ENCODE data around the gene PREX1.

The PREX1 gene

DNA sequence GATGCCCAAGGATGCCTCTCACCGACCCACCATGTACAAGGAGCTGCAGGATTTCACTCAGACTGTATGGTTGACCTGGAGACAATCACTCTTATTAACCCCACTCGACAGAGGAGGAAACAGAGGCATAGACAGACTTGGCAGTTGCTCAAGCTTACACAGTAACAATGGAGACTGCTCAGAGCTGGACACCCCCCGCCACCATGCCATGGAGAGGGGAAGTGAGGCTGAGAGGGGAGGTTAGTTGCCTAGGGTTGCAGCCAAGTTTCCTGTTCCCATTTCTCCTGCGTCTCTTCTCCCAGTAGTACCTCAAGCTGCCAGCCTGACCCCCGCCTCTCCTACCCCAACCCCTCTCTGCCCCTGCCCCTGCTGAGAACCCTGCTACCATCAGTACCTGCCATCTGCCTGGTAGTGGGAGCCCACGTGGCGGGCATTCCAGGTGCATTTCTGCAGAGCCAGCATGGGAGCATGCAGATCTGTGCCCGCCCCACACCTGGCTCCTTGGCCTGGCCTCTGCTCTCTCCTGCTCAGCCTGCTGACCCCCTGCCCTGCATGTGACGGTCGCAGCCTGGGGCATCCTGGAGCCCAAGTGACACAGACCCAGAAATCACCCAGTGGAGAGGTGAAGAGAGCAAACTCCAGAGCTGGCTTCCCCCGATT, 157.7 kb downstream of the PREX1 start:
- H3K4me3 ChIP-seq (ENCODE audit: low read length in 2 of 2): no peak overlapping the region
- peak overlapping the region; percentile 45 for H3K9ac ChIP-seq (ENCODE audit: low read depth, low read length, poor library complexity)
- H4K8ac ChIP-seq (ENCODE audit: low read depth, low read length): no peak overlapping the region
- H3K4me1 ChIP-seq (ENCODE audit: control insufficient read depth in 2 of 2, insufficient read depth in 1 of 2, low read depth in 1 of 2, low read length in 2 of 2): no peaks in the 10 kb centered on the region
- no peak overlapping the region for H2BK12ac ChIP-seq (ENCODE audit: low read length)
- no peak overlapping the region for H3K27ac ChIP-seq (replicated peaks; ENCODE audit: low read length)
- H2BK120ac ChIP-seq (ENCODE audit: low read depth, low read length): no peak overlapping the region
- H3K4ac ChIP-seq (ENCODE audit: low read length): no peak overlapping the region
- peaks cover 2 to 16% of the 10 kb centered on the region in 2 donors for H3K9me3 ChIP-seq (replicated peaks in 1 of 2; ENCODE audit: control insufficient read depth in 2 of 2, insufficient read depth in 1 of 2, low read depth in 1 of 2, low read length in 2 of 2)
- no peak for DNase-seq (ENCODE audit: low spot score)
- no peaks in the 10 kb centered on the region for H3K27me3 ChIP-seq (ENCODE audit: control insufficient read depth in 3 of 3, insufficient read depth in 3 of 3, low read depth in 1 of 3, low read length in 3 of 3)
- H3K36me3 ChIP-seq (replicated peaks in 1 of 2; ENCODE audit: control insufficient read depth in 2 of 2, insufficient read depth in 2 of 2, low read length in 2 of 2): peaks cover 2 to 95% of the 10 kb centered on the region in 2 donors
- H2AK5ac ChIP-seq (ENCODE audit: low read depth, low read length): peak overlapping the region; percentile 30
- peak overlapping the region; percentile 10 for H3K23ac ChIP-seq (ENCODE audit: low read depth, low read length, poor library complexity)
- H3K79me1 ChIP-seq (ENCODE audit: low read depth, low read length): no peaks in the 10 kb centered on the region
- peak overlapping the region; percentile 79 for H3K18ac ChIP-seq (ENCODE audit: low read length)
- H3K4me2 ChIP-seq (ENCODE audit: insufficient read depth, low read length, poor library complexity, severe bottlenecking): no peak overlapping the region
- no peak overlapping the region for H2AFZ ChIP-seq (ENCODE audit: low read length)
- H2BK15ac ChIP-seq (ENCODE audit: low read length): no peak overlapping the region
- H3K14ac ChIP-seq (ENCODE audit: low read length): no peak overlapping the region
- H4K91ac ChIP-seq (ENCODE audit: low read depth, low read length, poor library complexity): no peak overlapping the region
- H2BK5ac ChIP-seq (ENCODE audit: low read length): no peak overlapping the region
- WGBS, 2 donors (ENCODE audit: extremely low coverage in 2 of 2, insufficient read length in 2 of 2, insufficient replicate concordance in 1 of 2): no CpG with 5 or more reads among the region's 11 CpGs

DNA sequence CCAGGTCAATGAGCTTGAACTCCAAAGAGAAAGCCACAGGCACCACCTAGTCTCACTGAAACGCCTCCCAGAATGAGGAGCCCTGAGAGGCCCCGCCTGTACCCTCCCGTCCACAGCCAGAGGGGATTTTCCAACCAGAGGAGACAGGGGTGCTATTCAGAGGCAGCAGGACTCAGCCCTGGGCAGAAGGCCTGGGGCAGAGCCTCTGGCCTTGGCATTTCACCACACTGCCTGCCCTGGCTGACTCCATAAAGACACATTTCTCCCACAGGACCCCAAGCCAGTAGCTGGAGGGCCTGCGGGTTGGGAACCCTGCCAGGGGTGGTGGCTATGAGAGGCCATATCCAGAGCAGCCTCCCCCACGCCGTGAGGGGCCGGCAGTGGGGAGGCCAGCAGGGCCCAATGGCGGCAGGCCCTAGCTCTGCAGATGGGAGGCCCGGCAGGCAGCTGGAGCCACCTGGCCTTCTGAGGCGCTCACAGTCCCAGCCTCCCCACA, 159.3 kb downstream of the PREX1 start:
- peaks cover 2 to 16% of the 10 kb centered on the region in 2 donors for H3K9me3 ChIP-seq (replicated peaks in 1 of 2; ENCODE audit: control insufficient read depth in 2 of 2, insufficient read depth in 1 of 2, low read depth in 1 of 2, low read length in 2 of 2)
- H2BK15ac ChIP-seq (ENCODE audit: low read length): peak overlapping the region; percentile 20
- DNase-seq (ENCODE audit: low spot score): no peak
- H3K18ac ChIP-seq (ENCODE audit: low read length): peak overlapping the region; percentile 85
- peaks cover 4 to 87% of the 10 kb centered on the region in 2 donors for H3K36me3 ChIP-seq (replicated peaks in 1 of 2; ENCODE audit: control insufficient read depth in 2 of 2, insufficient read depth in 2 of 2, low read length in 2 of 2)
- no peak overlapping the region for H2BK5ac ChIP-seq (ENCODE audit: low read length)
- no peak overlapping the region for H4K91ac ChIP-seq (ENCODE audit: low read depth, low read length, poor library complexity)
- no peaks in the 10 kb centered on the region for H3K79me1 ChIP-seq (ENCODE audit: low read depth, low read length)
- peak overlapping the region; percentile 6 for H3K4ac ChIP-seq (ENCODE audit: low read length)
- H3K27ac ChIP-seq (replicated peaks; ENCODE audit: low read length): no peak overlapping the region
- no peak overlapping the region for H2BK12ac ChIP-seq (ENCODE audit: low read length)
- no peaks in the 10 kb centered on the region for H3K4me1 ChIP-seq (ENCODE audit: control insufficient read depth in 2 of 2, insufficient read depth in 1 of 2, low read depth in 1 of 2, low read length in 2 of 2)
- no peak overlapping the region for H4K8ac ChIP-seq (ENCODE audit: low read depth, low read length)
- no peak overlapping the region for H2AFZ ChIP-seq (ENCODE audit: low read length)
- no peak overlapping the region for H3K14ac ChIP-seq (ENCODE audit: low read length)
- H3K23ac ChIP-seq (ENCODE audit: low read depth, low read length, poor library complexity): peak overlapping the region; percentile 40
- H3K9ac ChIP-seq (ENCODE audit: low read depth, low read length, poor library complexity): no peak overlapping the region
- H3K4me3 ChIP-seq (ENCODE audit: low read length in 2 of 2): no peak overlapping the region
- H2AK5ac ChIP-seq (ENCODE audit: low read depth, low read length): no peak overlapping the region
- no CpG with 5 or more reads among the region's 10 CpGs for WGBS, 2 donors (ENCODE audit: extremely low coverage in 2 of 2, insufficient read length in 2 of 2, insufficient replicate concordance in 1 of 2)
- no peak overlapping the region for H2BK120ac ChIP-seq (ENCODE audit: low read depth, low read length)
- H3K27me3 ChIP-seq (ENCODE audit: control insufficient read depth in 3 of 3, insufficient read depth in 3 of 3, low read depth in 1 of 3, low read length in 3 of 3): no peaks in the 10 kb centered on the region
- no peak overlapping the region for H3K4me2 ChIP-seq (ENCODE audit: insufficient read depth, low read length, poor library complexity, severe bottlenecking)

DNA sequence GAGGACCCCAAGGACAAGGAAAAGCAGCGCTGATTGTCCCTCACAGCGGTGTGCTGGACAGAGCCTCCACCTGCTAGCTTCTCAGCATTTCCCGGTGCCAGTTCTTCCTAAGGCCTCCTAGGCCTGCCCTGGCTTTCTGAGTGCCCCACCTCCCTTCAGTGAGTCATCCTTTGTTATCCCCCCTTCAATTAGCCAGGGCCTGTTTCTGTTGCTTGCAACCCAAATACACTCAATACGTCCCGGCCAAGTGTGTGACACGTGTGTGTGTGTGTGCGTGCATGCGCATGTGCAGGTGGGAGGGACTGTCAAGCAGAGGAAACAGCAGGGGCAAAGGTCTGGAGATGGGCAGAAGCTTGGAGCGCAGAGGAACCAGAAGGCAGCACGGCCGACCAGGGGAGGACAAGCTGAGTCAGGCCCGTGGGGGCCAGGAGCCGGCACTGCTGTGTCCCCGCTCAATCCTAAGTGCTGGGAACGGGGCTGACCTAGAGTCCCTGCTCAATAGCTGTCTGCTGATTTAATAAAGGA, 159.8 kb downstream of the PREX1 start:
- Histone ChIP-seq H2BK12ac (ENCODE audit: low read length) (no peak overlapping the region), H2BK5ac (ENCODE audit: low read length) (no peak overlapping the region), H3K18ac (ENCODE audit: low read length) (no peak overlapping the region), H3K27me3 (ENCODE audit: control insufficient read depth in 3 of 3, insufficient read depth in 3 of 3, low read depth in 1 of 3, low read length in 3 of 3) (no peaks in the 10 kb centered on the region), H2AFZ (ENCODE audit: low read length) (no peak overlapping the region), H2BK15ac (ENCODE audit: low read length) (no peak overlapping the region), H4K91ac (ENCODE audit: low read depth, low read length, poor library complexity) (no peak overlapping the region), H4K8ac (ENCODE audit: low read depth, low read length) (no peak overlapping the region), H3K27ac (replicated peaks; ENCODE audit: low read length) (no peak overlapping the region), H3K23ac (ENCODE audit: low read depth, low read length, poor library complexity) (peak overlapping the region; percentile 40), H3K9ac (ENCODE audit: low read depth, low read length, poor library complexity) (no peak overlapping the region), H3K79me1 (ENCODE audit: low read depth, low read length) (no peaks in the 10 kb centered on the region), H3K4ac (ENCODE audit: low read length) (no peak overlapping the region), H2AK5ac (ENCODE audit: low read depth, low read length) (no peak overlapping the region), H3K36me3 (replicated peaks in 1 of 2; ENCODE audit: control insufficient read depth in 2 of 2, insufficient read depth in 2 of 2, low read length in 2 of 2) (peaks cover 4 to 87% of the 10 kb centered on the region in 2 donors), H3K14ac (ENCODE audit: low read length) (no peak overlapping the region), H3K9me3 (replicated peaks in 1 of 2; ENCODE audit: control insufficient read depth in 2 of 2, insufficient read depth in 1 of 2, low read depth in 1 of 2, low read length in 2 of 2) (peaks cover 2 to 16% of the 10 kb centered on the region in 2 donors), H3K4me3 (ENCODE audit: low read length in 2 of 2) (peak overlapping the region in 1 of 2 donors; percentile 30), H3K4me2 (ENCODE audit: insufficient read depth, low read length, poor library complexity, severe bottlenecking) (no peak overlapping the region), H2BK120ac (ENCODE audit: low read depth, low read length) (no peak overlapping the region), H3K4me1 (ENCODE audit: control insufficient read depth in 2 of 2, insufficient read depth in 1 of 2, low read depth in 1 of 2, low read length in 2 of 2) (no peaks in the 10 kb centered on the region)
- no peak for DNase-seq (ENCODE audit: low spot score)
- no CpG with 5 or more reads among the region's 15 CpGs for WGBS, 2 donors (ENCODE audit: extremely low coverage in 2 of 2, insufficient read length in 2 of 2, insufficient replicate concordance in 1 of 2)

DNA sequence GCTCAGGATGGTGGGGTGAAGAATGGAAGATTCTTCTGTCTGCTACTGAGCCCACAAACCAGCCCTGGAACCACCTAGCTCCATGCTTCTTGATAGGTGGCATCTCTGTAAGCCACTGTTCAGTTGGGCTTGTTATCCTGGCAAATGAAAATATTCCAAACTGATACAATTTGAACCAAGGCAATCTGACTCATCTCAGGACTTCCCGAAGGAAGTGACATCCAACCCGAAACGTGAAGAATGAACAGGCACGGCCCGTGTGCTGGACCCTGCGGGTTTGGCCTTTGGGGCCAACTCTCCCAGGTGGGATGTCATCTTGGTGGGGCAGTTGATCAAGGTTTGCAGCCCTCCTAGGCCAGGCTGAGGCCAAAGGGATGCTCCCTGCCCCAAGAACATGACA, 160.3 kb downstream of the PREX1 start:
- WGBS, 2 donors (ENCODE audit: extremely low coverage in 2 of 2, insufficient read length in 2 of 2, insufficient replicate concordance in 1 of 2): no CpG with 5 or more reads among the region's 6 CpGs
- no peaks in the 10 kb centered on the region for H3K79me1 ChIP-seq (ENCODE audit: low read depth, low read length)
- no peak overlapping the region for H2BK120ac ChIP-seq (ENCODE audit: low read depth, low read length)
- H3K27ac ChIP-seq (replicated peaks; ENCODE audit: low read length): no peak overlapping the region
- peaks cover 4 to 87% of the 10 kb centered on the region in 2 donors for H3K36me3 ChIP-seq (replicated peaks in 1 of 2; ENCODE audit: control insufficient read depth in 2 of 2, insufficient read depth in 2 of 2, low read length in 2 of 2)
- no peak overlapping the region for H4K91ac ChIP-seq (ENCODE audit: low read depth, low read length, poor library complexity)
- no peak overlapping the region for H2BK5ac ChIP-seq (ENCODE audit: low read length)
- H4K8ac ChIP-seq (ENCODE audit: low read depth, low read length): no peak overlapping the region
- H2BK12ac ChIP-seq (ENCODE audit: low read length): no peak overlapping the region
- no peak overlapping the region for H2AK5ac ChIP-seq (ENCODE audit: low read depth, low read length)
- H3K9me3 ChIP-seq (replicated peaks in 1 of 2; ENCODE audit: control insufficient read depth in 2 of 2, insufficient read depth in 1 of 2, low read depth in 1 of 2, low read length in 2 of 2): peaks cover 2 to 16% of the 10 kb centered on the region in 2 donors
- no peak overlapping the region for H3K9ac ChIP-seq (ENCODE audit: low read depth, low read length, poor library complexity)
- H3K4ac ChIP-seq (ENCODE audit: low read length): no peak overlapping the region
- H2AFZ ChIP-seq (ENCODE audit: low read length): no peak overlapping the region
- no peak overlapping the region for H2BK15ac ChIP-seq (ENCODE audit: low read length)
- H3K27me3 ChIP-seq (ENCODE audit: control insufficient read depth in 3 of 3, insufficient read depth in 3 of 3, low read depth in 1 of 3, low read length in 3 of 3): no peaks in the 10 kb centered on the region
- peak overlapping the region in 1 of 2 donors; percentile 30 for H3K4me3 ChIP-seq (ENCODE audit: low read length in 2 of 2)
- DNase-seq (ENCODE audit: low spot score): no peak
- no peak overlapping the region for H3K14ac ChIP-seq (ENCODE audit: low read length)
- no peak overlapping the region for H3K23ac ChIP-seq (ENCODE audit: low read depth, low read length, poor library complexity)
- no peak overlapping the region for H3K18ac ChIP-seq (ENCODE audit: low read length)
- no peak overlapping the region for H3K4me2 ChIP-seq (ENCODE audit: insufficient read depth, low read length, poor library complexity, severe bottlenecking)
- no peaks in the 10 kb centered on the region for H3K4me1 ChIP-seq (ENCODE audit: control insufficient read depth in 2 of 2, insufficient read depth in 1 of 2, low read depth in 1 of 2, low read length in 2 of 2)
